ENCODE measurements around the gene CXCL12.

Gene CXCL12

GRCh38 chr10:44400541-44400940 lies 15.6 kb upstream of the CXCL12 start:
- no peak for TF ChIP-seq CTCF (IDR thresholded peaks at IDR 0.05; ENCODE audit: insufficient read depth, low read depth, low read length, missing control alignments)
- H3K4me3 ChIP-seq (ENCODE audit: low read length): no peak overlapping the region
- no peak for DNase-seq (ENCODE audit: low read depth)

GRCh38 chr10:44399659-44400451 lies 15.0 kb upstream of the CXCL12 start:
- H3K4me3 ChIP-seq (ENCODE audit: low read length): no peak overlapping the region
- DNase-seq (ENCODE audit: low read depth): no peak
- TF ChIP-seq CTCF (IDR thresholded peaks at IDR 0.05; ENCODE audit: insufficient read depth, low read depth, low read length, missing control alignments): no peak

- TF ChIP-seq CTCF (IDR thresholded peaks at IDR 0.05; ENCODE audit: insufficient read depth, low read depth, low read length, missing control alignments): no peak
- H3K4me3 ChIP-seq (ENCODE audit: low read length): no peak overlapping the region
- no peak for DNase-seq (ENCODE audit: low read depth)
These were observed 14.1 kb upstream of the CXCL12 start for GRCh38 chr10:44398747-44399658.

- DNase-seq (ENCODE audit: low read depth): no peak
- no peak for TF ChIP-seq CTCF (IDR thresholded peaks at IDR 0.05; ENCODE audit: insufficient read depth, low read depth, low read length, missing control alignments)
- no peak overlapping the region for H3K4me3 ChIP-seq (ENCODE audit: low read length)
These were observed 13.4 kb upstream of the CXCL12 start for GRCh38 chr10:44398271-44398670.

- no peak for DNase-seq (ENCODE audit: low read depth)
- no peak overlapping the region for H3K4me3 ChIP-seq (ENCODE audit: low read length)
- TF ChIP-seq CTCF (IDR thresholded peaks at IDR 0.05; ENCODE audit: insufficient read depth, low read depth, low read length, missing control alignments): no peak
These were observed 12.8 kb upstream of the CXCL12 start for GRCh38 chr10:44397476-44398225.

- no peak overlapping the region for H3K4me3 ChIP-seq (ENCODE audit: low read length)
- DNase-seq (ENCODE audit: low read depth): no peak
- no peak for TF ChIP-seq CTCF (IDR thresholded peaks at IDR 0.05; ENCODE audit: insufficient read depth, low read depth, low read length, missing control alignments)
These were observed 11.8 kb upstream of the CXCL12 start for GRCh38 chr10:44396671-44397191.
